ENCODE data around the gene CAV1. TPM values are rescaled to one million over a fixed set of nuclear protein-coding genes. Genes with fewer than 3 reads are reported as not detected.
A peak's percentile ranks its signal among the peaks of the same experiment; 100 is the strongest.

Gene CAV1
- total and polyA plus RNA-seq, 4 donors: 121 to 616 (median 323) TPM

DNA sequence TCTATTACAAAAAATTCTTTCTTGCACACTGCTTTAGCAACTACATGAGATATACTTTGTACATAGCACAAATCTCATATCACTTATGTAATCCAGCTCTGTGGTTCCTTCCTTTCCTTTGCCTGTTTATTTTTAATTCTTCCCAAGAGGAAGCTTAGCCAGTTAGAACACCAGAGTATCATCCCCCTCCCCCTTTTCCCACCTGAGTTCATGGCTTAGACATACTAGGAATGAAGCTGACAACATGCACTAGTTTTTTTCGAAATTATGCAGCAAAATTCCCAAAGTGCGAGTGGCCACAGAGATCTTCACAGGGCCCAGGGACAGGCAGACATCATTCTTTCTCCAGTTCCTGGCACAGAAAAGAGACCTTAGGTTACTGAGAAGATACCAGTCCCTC, 17.8 kb downstream of the CAV1 start:
- Histone ChIP-seq H3K4me3 (no peak overlapping the region), H3K9ac (ENCODE audit: insufficient read depth in 1 of 2, low read length in 2 of 2) (no peak overlapping the region), H3K9me3 (ENCODE audit: control insufficient read depth in 4 of 4, insufficient read depth in 3 of 4, low read length in 3 of 4) (peaks cover 0 to 3% (median 0%) of the 10 kb centered on the region in 4 donors), H3K27ac (ENCODE audit: low read depth in 1 of 2, low read length in 1 of 2) (peak overlapping the region; percentile 45 to 56), H3K36me3 (ENCODE audit: control insufficient read depth in 4 of 4, insufficient read depth in 4 of 4, low read length in 4 of 4) (peaks cover 4 to 44% (median 8%) of the 10 kb centered on the region in 4 donors), H3K4me1 (ENCODE audit: control insufficient read depth in 5 of 5, insufficient read depth in 5 of 5, low read length in 5 of 5) (peaks cover 2 to 75% (median 7%) of the 10 kb centered on the region in 5 donors), H3K27me3 (ENCODE audit: control insufficient read depth in 3 of 3, insufficient read depth in 3 of 3, low read length in 2 of 3) (no peaks in the 10 kb centered on the region)
- DNase-seq (no peak), ATAC-seq (ENCODE audit: insufficient read depth, low FRiP score) (no peak)
- WGBS, 2 donors: 67 to 81% methylated on average over 2 of the region's 2 CpGs
- TF ChIP-seq CTCF (IDR thresholded peaks at IDR 0.05; ENCODE audit: control extremely low read depth, extremely low read depth): no peak

DNA sequence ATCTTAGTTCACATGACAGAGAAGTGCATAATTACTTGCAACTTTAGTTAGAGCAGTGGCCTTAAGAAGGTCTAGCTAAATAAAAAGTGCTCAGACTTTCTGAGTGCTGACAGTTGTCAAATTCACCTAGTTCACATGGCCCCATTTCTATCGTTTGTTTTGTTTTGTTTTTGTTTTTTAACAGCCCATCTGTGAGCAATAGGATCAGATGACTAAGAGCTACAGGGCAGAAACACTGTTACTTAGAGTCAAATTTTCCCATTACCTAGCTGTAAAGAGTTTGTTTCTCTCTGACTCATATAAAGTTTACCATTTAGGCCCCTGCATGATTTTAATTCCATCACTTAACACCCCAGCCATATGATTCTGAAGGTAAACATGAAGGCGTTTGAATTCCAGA, 18.8 kb downstream of the CAV1 start:
- H3K27me3 ChIP-seq (ENCODE audit: control insufficient read depth in 3 of 3, insufficient read depth in 3 of 3, low read length in 2 of 3): no peaks in the 10 kb centered on the region
- WGBS, 2 donors: 51 to 68% methylated on average over 2 of the region's 2 CpGs
- H3K36me3 ChIP-seq (ENCODE audit: control insufficient read depth in 4 of 4, insufficient read depth in 4 of 4, low read length in 4 of 4): peaks cover 3 to 42% (median 6%) of the 10 kb centered on the region in 4 donors
- H3K4me1 ChIP-seq (ENCODE audit: control insufficient read depth in 5 of 5, insufficient read depth in 5 of 5, low read length in 5 of 5): peaks cover 2 to 73% (median 7%) of the 10 kb centered on the region in 5 donors
- DNase-seq: no peak
- TF ChIP-seq CTCF (IDR thresholded peaks at IDR 0.05; ENCODE audit: control extremely low read depth, extremely low read depth): no peak
- H3K27ac ChIP-seq (ENCODE audit: low read depth in 1 of 2, low read length in 1 of 2): peak overlapping the region in 1 of 2 donors; percentile 59
- H3K4me3 ChIP-seq: no peak overlapping the region
- no peak overlapping the region for H3K9ac ChIP-seq (ENCODE audit: insufficient read depth in 1 of 2, low read length in 2 of 2)
- ATAC-seq (ENCODE audit: insufficient read depth, low FRiP score): no peak
- peaks cover 0 to 3% (median 0%) of the 10 kb centered on the region in 4 donors for H3K9me3 ChIP-seq (ENCODE audit: control insufficient read depth in 4 of 4, insufficient read depth in 3 of 4, low read length in 3 of 4)

GRCh38 chr7:116544487-116544886, 19.7 kb downstream of the CAV1 start:
- Histone ChIP-seq H3K4me3 (no peak overlapping the region), H3K9ac (ENCODE audit: insufficient read depth in 1 of 2, low read length in 2 of 2) (no peak overlapping the region), H3K27ac (ENCODE audit: low read depth in 1 of 2, low read length in 1 of 2) (peak overlapping the region in 1 of 2 donors; percentile 80), H3K36me3 (ENCODE audit: control insufficient read depth in 4 of 4, insufficient read depth in 4 of 4, low read length in 4 of 4) (peaks cover 0 to 35% (median 3%) of the 10 kb centered on the region in 4 donors), H3K9me3 (ENCODE audit: control insufficient read depth in 4 of 4, insufficient read depth in 3 of 4, low read length in 3 of 4) (no peaks in the 10 kb centered on the region), H3K27me3 (ENCODE audit: control insufficient read depth in 3 of 3, insufficient read depth in 3 of 3, low read length in 2 of 3) (no peaks in the 10 kb centered on the region), H3K4me1 (ENCODE audit: control insufficient read depth in 5 of 5, insufficient read depth in 5 of 5, low read length in 5 of 5) (peaks cover 2 to 70% (median 7%) of the 10 kb centered on the region in 5 donors)
- ATAC-seq (ENCODE audit: insufficient read depth, low FRiP score): no peak
- DNase-seq: peak in 1 of 3 donors; percentile 57
- 41 to 80% methylated on average over 1 of the region's 1 CpG for WGBS, 2 donors
- no peak for TF ChIP-seq CTCF (IDR thresholded peaks at IDR 0.05; ENCODE audit: control extremely low read depth, extremely low read depth)

Data from lung (tissue), 12 donors.